Ectodermal cell (in vitro differentiated cells): Measurements from ENCODE around the gene SORCS2.

Experiments
- H3K27ac ChIP-seq: 2 replicates; pipeline ENCODE4 v1.7.0; 2013; ENCODE audit warnings: mild to moderate bottlenecking, low read depth, low read length; ENCODE audit not compliant: insufficient read depth, poor library complexity, severe bottlenecking
- H3K27me3 ChIP-seq: 2 replicates; pipeline ENCODE4 v1.7.0; 2013; ENCODE audit warnings: mild to moderate bottlenecking, low read length; ENCODE audit not compliant: insufficient read depth, control insufficient read depth, poor library complexity, severe bottlenecking
- H3K36me3 ChIP-seq: one replicate; pipeline ENCODE4 v1.7.0; 2013; ENCODE audit warnings: low read length; ENCODE audit not compliant: control insufficient read depth, insufficient read depth
- H3K4me1 ChIP-seq: one replicate; pipeline ENCODE4 v1.7.0; 2013; ENCODE audit warnings: low read length; ENCODE audit not compliant: control insufficient read depth, insufficient read depth
- H3K4me3 ChIP-seq: 2 replicates; pipeline ENCODE4 v1.7.0; 2013; ENCODE audit warnings: low read depth, low read length, control low read depth; ENCODE audit not compliant: insufficient read depth
- H3K9me3 ChIP-seq: 2 replicates; pipeline ENCODE4 v1.7.0; 2013; ENCODE audit warnings: mild to moderate bottlenecking, low read length, moderate library complexity; ENCODE audit not compliant: control insufficient read depth
- WGBS, 2 experiments: methylation state at CpG; one replicate each; pipeline ENCODE4 v1.1.7; 2013; ENCODE audit warnings: missing lambda C conversion rate in 2 of 2; 5-methylcytosine and 5-hydroxymethylcytosine counted together

Gene SORCS2

DNA sequence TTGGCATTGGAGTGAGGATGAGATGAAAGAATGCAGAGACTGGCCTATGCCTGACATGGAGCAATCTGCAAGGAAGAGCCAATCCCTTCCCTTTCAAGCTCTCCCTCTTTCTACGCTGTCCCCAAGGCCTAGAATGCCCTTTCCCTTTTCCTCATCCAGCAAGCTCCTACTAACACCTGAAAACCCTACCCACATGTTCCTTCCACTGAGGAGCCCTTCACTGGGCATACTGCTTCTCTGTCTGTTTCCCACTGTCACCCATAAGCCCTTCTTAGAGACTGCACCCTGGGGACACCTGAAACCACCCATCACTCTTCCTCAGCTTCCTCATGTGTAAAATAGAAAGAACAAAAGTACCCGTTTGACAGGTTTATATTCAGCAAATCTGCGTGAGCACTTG, 492.0 kb downstream of the SORCS2 start:
- Histone ChIP-seq H3K27me3 (no peaks in the 10 kb centered on the region), H3K4me3 (no peak overlapping the region), H3K4me1 (no peaks in the 10 kb centered on the region), H3K27ac (no peak overlapping the region), H3K36me3 (no peaks in the 10 kb centered on the region), H3K9me3 (no peaks in the 10 kb centered on the region)
- 87 to 93% methylated on average over 3 of the region's 3 CpGs for WGBS, 2 experiments

DNA sequence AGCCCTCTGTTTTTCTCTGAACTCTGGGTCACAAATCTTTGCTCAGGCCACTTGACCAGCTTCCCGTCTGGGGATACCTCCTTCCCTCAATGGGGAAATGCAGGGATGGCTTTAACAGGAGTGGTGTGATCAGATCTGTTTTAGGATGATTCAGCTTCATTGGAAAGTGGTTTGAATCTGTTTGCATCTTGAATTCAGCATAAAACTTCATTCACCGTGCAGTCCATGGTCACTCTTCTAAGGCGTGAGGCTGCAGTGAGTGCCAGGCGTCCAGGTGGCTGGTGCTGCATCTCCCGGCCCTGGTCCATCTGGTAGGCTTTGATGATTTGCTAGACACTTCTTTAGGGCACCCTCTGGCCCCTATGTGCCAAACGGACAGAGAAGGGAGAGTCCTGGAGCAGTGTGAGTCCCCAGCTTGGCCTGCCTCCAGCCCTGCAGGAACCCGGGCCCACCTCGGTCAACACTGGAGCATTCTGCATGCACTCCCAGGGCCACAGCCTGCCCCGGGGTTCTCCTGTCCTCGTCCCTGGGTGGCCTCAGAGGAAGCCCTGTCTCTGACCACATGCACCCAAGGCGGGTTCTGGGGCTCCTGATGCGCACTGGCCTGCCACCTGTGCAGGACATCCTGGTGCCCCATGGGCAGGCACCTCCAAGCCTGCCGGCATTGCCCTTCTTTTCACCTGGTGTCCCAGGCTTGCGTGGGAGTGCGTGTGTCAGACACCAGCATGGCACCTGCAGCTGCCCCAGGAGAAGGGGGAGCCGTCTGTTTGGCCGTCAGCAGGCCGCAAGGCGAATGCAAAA, 493.9 kb downstream of the SORCS2 start:
- H3K4me3 ChIP-seq, result no peak overlapping the region
- no peaks in the 10 kb centered on the region for H3K9me3 ChIP-seq
- WGBS, 2 experiments, result 91 to 93% methylated on average over 19 of the region's 19 CpGs
- no peaks in the 10 kb centered on the region for H3K4me1 ChIP-seq
- no peaks in the 10 kb centered on the region for H3K36me3 ChIP-seq
- no peak overlapping the region for H3K27ac ChIP-seq
- no peaks in the 10 kb centered on the region for H3K27me3 ChIP-seq

DNA sequence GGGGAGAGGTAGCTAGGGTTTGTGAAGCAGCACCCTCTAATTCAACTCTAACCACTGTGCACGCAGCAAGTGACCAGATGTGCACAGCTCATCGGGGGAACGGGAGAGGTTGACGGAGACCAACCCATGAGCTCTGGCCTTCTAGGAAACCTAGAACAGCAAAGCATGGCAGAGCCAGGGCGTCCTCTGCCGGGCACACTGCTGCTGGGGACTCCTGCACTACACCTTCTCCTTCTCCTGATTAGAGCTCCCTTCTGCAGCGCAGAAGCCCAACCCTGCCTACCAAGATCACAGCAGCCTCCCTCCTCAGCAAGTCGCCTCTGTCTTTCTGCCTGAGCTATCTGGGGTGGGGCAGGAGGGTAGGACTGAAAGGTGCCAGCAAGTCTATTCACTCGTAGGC, 494.7 kb downstream of the SORCS2 start:
- no peaks in the 10 kb centered on the region for H3K36me3 ChIP-seq
- 91 to 94% methylated on average over 9 of the region's 9 CpGs for WGBS, 2 experiments
- no peak overlapping the region for H3K27ac ChIP-seq
- no peaks in the 10 kb centered on the region for H3K9me3 ChIP-seq
- no peak overlapping the region for H3K4me3 ChIP-seq
- no peaks in the 10 kb centered on the region for H3K4me1 ChIP-seq
- H3K27me3 ChIP-seq, result no peaks in the 10 kb centered on the region

DNA sequence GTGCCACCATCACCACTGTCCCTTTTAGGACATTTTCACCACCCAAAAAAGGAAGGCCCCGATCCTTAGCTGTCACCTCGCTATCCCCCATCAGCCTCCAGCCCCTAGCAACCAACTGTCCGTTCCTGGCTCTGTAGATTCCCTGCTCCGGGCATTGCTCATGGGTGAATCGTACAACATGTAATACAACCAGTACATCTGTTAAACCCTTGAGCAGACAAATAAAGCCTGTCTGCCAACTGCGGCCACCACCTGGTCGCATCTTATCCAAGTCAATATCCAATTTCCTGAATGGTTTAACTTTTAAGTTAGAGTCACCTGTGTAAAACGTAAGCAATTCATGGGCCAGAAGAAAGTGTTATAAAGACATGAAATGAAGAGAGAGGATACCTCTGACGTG, 495.5 kb downstream of the SORCS2 start:
- Histone ChIP-seq H3K4me1 (no peaks in the 10 kb centered on the region), H3K36me3 (no peaks in the 10 kb centered on the region), H3K4me3 (no peak overlapping the region)

DNA sequence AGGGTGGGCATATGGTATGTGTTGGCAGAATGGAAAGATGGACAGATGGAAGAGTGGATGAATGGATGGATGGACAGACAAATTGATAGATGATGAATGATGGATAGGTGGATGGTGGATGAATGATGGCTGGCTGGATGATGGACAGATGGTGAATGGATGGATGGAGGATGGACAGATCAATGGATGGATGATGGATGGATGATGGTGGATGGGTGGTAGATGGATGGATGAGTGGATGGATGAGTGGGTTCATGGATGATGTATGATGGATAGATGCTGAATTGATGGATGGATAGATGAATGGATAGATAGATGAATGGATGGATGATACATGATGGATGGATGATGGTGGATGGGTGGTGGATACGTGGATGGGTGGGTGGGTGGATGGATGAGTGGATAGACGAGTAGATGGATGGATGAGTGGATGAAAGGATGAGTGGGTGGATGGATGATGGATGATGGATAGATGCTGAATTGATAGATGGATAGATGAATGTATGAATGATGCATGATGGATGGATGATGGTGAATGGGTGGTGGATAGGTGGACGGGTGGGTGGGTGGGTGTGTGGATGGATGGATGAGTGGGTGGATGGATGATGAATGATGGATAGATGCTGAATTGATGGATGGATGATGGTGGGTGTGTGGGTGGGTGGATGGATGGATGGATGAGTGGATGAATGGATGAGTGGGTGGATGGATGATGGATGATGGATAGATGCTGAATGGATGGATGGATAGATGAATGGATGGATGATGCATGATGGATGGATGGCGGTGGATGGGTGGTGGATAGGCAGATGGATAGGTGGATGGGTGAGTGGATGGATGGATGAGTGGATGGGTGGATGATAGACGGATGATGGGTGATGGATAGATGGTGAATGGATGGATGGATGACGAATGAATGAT, 497.7 kb downstream of the SORCS2 start:
- Histone ChIP-seq H3K4me1 (no peaks in the 10 kb centered on the region), H3K27me3 (no peaks in the 10 kb centered on the region), H3K36me3 (no peaks in the 10 kb centered on the region), H3K9me3 (no peaks in the 10 kb centered on the region), H3K27ac (no peak overlapping the region), H3K4me3 (no peak overlapping the region)
- WGBS, 2 experiments, result 86 to 89% methylated on average over 6 of the region's 6 CpGs

More for the DNA sequence above, 495.5 kb downstream of the SORCS2 start:
- WGBS, 2 experiments, result 90 to 95% methylated on average over 9 of the region's 9 CpGs
- H3K27me3 ChIP-seq, result no peaks in the 10 kb centered on the region
- H3K27ac ChIP-seq, result no peak overlapping the region
- H3K9me3 ChIP-seq, result no peaks in the 10 kb centered on the region

DNA sequence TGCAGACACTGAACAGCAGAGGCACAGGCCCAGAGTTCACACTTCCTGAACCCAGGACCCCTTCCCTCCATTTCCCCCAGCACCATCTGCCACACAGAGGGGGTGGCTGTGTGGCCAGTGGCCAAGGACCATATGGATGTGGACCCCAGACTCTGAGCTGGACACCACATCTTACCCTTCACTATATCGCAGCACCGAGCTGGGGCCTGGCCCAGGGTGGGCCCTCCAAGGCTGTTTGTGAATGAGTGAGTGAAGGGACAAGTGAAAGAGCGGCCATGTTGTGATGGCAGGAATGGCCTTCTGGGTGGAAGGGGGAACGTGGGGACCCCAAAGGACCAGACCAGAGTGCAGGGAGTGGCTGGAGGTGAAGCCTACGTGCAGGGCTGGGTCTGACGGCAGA, 498.7 kb downstream of the SORCS2 start:
- WGBS, 2 experiments, result 88 to 96% methylated on average over 6 of the region's 6 CpGs

DNA sequence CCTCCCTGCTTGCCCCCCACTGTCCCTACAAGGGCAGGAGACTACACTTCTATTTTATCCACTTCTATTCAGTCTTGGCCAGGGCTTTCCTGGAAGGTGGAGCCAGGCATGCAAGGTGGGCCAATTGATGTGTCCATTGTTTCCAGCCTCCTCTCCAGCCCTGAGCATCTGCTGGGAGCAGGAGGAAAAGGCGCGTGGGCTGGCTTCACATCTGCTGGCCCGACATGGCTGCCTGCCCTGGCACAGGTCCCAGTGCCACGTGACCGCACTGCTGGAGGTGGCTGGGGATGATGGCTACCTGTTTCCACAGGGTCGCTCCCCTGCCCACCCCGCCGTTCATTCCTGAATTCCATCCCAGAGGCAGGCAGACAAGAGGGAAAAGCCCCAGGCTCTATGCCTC, 499.6 kb downstream of the SORCS2 start:
- 90 to 93% methylated on average over 8 of the region's 8 CpGs for WGBS, 2 experiments
- H3K27me3 ChIP-seq, result no peaks in the 10 kb centered on the region
- no peak overlapping the region for H3K4me3 ChIP-seq
- H3K36me3 ChIP-seq, result no peaks in the 10 kb centered on the region
- H3K27ac ChIP-seq, result no peak overlapping the region
- H3K9me3 ChIP-seq, result no peaks in the 10 kb centered on the region
- H3K4me1 ChIP-seq, result no peaks in the 10 kb centered on the region

More for the DNA sequence above, 498.7 kb downstream of the SORCS2 start:
- Histone ChIP-seq H3K27me3 (no peaks in the 10 kb centered on the region), H3K36me3 (no peaks in the 10 kb centered on the region), H3K9me3 (no peaks in the 10 kb centered on the region), H3K4me1 (no peaks in the 10 kb centered on the region), H3K4me3 (no peak overlapping the region), H3K27ac (no peak overlapping the region)

DNA sequence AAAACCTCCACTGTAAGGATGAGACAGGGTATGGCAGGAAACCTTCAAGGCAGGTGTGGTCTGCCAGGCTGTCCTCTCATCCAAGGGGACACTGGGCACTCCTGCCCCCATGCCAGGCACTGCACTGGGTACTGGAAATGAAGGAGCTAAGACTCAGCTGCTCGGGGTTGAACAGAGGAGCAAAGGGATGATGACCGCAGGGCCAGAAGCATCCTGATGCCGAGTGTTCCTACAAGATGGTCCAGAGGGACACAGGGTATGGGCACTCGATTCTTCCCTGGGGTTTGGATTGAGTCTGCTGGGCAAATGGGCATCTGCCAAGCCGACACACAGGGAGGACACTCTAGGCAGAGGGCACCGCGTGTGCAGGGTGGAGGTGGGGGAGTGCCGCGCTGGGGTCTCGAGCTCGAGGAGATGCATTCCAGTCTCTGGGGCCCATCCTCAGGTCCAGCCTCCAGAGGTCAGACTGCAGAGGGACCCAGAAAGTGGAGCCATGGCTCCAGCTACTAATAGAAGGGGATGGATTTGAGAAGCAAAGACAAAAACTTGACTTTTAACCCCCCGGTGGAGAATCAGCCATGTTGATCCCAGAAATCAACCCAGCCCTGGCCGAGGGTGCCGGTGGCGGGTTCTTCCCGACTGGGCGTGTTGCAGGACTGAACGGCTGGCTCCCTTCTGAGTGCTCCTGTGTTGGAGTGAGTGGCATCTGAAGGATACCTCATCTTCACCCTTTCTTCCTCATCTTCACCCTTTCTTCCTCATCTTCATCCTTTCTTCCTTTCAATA, 500.3 kb downstream of the SORCS2 start:
- Histone ChIP-seq H3K4me1 (no peaks in the 10 kb centered on the region), H3K27ac (no peak overlapping the region), H3K4me3 (no peak overlapping the region), H3K9me3 (no peaks in the 10 kb centered on the region), H3K36me3 (no peaks in the 10 kb centered on the region), H3K27me3 (no peaks in the 10 kb centered on the region)
- WGBS, 2 experiments, result 92 to 97% methylated on average over 18 of the region's 18 CpGs

DNA sequence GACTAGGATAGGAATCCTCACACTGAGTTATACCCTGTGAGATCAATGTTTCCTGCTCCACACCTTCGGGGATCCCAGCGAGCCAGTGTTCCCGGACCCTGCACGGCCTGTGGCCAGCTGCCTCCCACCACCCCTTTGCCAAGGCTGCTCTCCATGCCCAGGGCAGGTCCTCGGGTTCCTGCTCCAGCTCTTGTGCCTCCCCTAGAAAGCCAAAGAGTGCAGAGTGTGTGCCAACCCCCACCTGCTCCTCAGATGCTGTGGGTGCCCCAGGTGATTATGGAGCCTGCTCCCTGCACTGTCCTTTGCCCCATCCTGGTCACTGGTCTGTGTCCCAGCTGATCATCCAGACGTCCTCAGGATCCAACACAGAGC, 500.9 kb downstream of the SORCS2 start:
- Histone ChIP-seq H3K9me3 (no peaks in the 10 kb centered on the region), H3K36me3 (no peaks in the 10 kb centered on the region), H3K27ac (no peak overlapping the region), H3K4me1 (no peaks in the 10 kb centered on the region), H3K27me3 (no peaks in the 10 kb centered on the region), H3K4me3 (no peak overlapping the region)
- whole genome bisulfite sequencing, 2 experiments, result 90 to 94% methylated on average over 6 of the region's 6 CpGs

DNA sequence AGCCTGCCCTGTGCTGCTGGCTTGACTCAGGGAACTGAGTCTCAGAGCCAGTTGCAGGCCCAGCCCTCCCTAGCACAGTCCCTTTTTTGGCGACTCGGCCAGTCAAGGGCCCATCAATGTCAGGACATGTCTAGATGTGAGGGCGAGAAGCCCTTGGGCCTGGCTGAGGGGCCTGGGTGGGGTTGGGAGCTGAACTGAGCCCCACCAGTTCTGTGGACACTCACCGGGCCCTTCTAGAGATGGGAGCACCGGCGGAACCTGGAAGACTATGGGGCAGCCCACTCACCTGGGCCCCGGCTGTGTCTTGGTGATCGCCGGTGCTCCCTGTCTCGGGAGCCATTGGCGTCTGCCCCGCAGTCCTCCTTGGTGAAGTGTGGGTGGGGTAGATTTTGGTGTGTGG, 501.4 kb downstream of the SORCS2 start:
- H3K27ac ChIP-seq, result no peak overlapping the region
- no peaks in the 10 kb centered on the region for H3K9me3 ChIP-seq
- no peaks in the 10 kb centered on the region for H3K27me3 ChIP-seq
- H3K4me3 ChIP-seq, result no peak overlapping the region
- H3K4me1 ChIP-seq, result no peaks in the 10 kb centered on the region
- 95 to 97% methylated on average over 12 of the region's 12 CpGs for WGBS, 2 experiments
- no peaks in the 10 kb centered on the region for H3K36me3 ChIP-seq
